TTC549 (cell line): ENCODE results near the gene RUNX2.
"Not testable (repeated sequence)": the region's sequence is repeated elsewhere in the genome, so short reads cannot be mapped to it uniquely, and the experiment has no call there.

Experiments used
- FAIRE-seq: peaks from 2 replicates; lab custom pipeline; 2012; peaks lifted over from hg19 to GRCh38; lab: Jason Lieb, UNC

RUNX2 gene

DNA sequence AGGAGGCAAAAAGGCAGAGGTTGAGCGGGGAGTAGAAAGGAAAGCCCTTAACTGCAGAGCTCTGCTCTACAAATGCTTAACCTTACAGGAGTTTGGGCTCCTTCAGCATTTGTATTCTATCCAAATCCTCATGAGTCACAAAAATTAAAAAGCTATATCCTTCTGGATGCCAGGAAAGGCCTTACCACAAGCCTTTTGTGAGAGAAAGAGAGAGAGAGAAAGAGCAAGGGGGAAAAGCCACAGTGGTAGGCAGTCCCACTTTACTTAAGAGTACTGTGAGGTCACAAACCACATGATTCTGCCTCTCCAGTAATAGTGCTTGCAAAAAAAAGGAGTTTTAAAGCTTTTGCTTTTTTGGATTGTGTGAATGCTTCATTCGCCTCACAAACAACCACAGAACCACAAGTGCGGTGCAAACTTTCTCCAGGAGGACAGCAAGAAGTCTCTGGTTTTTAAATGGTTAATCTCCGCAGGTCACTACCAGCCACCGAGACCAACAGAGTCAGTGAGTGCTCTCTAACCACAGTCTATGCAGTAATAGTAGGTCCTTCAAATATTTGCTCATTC is at the start of gene RUNX2:
Gene RUNX2, plus strand, starts transcription at position 375 of the 567 bp plus-strand sequence. CDS start 397 bp downstream, outside the sequence.
- no peak for FAIRE-seq

DNA sequence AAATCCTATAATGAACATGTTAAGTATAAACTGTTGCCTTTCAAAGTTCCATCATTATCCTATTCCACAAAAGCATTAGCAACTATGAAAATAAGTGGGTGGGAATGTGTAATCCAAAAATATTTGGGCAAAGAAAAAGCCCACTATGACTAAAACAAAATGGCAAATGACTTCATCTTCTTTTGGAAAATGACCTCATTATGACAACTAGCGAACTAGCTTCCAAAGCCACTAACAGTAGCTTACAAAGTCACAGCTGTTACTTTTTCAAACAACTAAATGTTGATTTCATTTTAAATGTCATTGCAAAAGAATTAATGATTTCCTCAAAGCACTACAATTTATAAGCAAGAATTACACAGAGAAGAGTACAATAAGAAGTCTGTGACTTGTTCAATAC is 49.8 kb upstream of the RUNX2 start:
- FAIRE-seq: no peak

DNA sequence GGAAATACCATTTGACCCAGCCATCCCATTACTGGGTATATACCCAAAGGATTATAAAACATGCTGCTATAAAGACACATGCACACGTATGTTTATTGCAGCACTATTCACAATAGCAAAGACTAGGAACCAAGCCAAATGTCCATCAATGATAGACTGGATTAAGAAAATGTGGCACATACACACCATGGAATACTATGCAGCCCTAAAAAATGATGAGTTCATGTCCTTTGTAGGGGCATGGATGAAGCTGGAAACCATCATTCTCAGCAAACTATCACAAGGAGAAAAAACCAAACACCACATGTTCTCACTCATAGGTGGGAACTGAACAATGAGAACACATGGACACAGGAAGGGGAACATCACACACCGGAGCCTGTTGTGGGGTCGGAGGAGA is 41.4 kb upstream of the RUNX2 start:
- not testable (repeated sequence) for FAIRE-seq

GRCh38 chr6:45289751-45290514 is 38.2 kb upstream of the RUNX2 start:
- FAIRE-seq: no peak

DNA sequence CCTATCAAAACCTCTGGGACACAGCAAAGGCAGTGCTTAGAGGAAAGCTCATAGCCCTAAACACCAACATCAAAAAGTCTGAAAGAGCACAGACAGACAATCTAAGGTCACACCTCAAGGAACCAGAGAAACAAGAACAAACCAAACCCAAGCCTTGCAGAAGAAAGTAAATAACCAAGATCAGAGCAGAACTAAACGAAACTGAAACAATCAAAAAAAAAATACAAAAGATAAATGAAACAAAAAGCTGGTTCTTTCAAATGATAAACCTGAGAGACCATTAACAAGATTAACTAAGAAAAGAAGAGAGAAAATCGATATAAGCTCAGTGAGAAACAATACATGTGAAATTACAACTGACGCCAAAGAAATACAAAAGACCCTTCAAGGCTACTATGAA is 34.8 kb upstream of the RUNX2 start:
- no peak for FAIRE-seq

DNA sequence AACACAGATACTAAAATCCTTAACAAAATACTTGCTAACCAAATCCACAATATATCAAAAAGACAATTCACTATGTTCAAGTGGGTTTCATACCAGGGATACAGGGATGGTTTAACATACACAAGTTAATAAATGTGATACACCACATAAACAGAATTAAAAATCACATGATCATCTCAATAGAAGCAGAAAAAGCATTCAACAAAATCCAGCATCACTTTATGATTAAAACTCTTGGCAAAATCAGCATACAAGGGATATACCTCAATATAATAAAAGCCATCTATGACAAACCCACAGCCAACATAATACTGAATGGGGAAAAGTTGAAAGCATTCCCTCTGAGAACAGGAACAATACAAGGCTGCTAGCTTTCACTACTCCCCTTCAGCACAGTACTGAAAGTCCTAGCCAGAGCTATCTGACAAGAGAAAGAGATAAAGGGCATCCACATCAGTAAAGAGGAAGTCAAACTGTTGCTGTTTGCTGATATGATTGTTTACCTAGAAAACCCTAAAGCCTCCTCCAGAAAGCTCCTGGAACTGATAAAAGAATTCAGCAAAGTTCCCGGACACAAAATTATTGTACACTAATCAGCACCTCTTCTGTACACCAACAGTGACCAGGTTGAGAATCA is 33.9 kb upstream of the RUNX2 start:
- not testable (repeated sequence) for FAIRE-seq

DNA sequence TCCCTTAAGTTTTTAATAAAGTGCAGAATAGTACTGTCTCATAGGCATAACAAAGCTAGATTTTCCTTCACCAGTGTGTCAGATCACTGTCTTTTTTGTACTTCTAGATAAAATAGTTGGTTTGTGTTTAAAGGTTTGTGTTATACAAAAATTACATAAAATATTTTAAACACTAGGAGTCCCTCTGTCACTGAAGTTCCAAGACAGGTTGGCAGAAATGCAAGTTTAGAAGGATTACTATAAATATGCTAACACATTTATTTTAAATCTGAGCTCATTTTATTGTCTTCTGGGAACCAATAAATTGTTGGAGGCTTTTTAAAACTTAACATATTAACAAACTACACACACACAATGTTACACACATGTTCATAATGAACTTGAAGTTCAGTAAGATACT is 30.8 kb upstream of the RUNX2 start:
- no peak for FAIRE-seq

DNA sequence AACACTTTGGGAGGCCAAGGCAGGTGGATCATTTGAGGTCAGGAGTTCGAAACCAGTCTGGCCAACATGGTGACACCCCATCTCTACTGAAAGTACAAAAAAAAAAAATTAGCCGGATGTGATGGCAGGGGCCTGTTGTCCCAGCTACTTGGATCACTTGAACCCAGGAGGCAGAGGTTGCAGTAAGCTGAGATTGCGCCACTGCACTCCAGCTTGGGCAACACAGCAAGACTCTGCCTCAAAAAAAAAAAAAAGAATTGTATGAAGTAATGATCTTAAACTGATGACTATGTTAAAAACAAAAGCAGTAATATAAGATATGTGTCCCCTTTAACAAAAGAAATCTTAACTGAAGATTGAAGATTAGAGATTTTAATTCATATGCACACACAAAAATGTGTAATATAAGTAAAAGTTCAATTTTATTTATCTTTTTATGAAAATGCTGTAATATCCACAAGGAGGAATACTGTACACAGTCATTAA is 29.0 kb upstream of the RUNX2 start:
- FAIRE-seq: no peak

DNA sequence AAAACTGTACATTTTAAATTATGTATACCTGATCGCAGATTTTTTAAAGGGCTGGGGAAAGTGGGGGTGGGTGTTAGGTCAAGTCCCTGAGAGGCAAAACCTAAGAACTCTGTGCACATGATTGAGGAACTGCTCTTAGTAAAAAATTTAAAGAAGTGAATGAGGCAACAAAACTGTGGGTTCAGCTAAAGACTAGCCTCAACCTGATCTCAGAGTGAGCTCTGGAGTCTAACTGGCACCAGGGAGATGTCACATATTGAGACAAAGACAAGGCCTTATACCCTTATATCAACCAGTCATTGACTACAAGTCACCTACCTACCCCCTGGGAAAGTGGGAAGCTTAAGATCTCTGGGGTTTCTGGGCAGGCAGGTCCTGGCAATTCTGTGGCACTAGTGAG is 27.4 kb upstream of the RUNX2 start:
- no peak for FAIRE-seq

DNA sequence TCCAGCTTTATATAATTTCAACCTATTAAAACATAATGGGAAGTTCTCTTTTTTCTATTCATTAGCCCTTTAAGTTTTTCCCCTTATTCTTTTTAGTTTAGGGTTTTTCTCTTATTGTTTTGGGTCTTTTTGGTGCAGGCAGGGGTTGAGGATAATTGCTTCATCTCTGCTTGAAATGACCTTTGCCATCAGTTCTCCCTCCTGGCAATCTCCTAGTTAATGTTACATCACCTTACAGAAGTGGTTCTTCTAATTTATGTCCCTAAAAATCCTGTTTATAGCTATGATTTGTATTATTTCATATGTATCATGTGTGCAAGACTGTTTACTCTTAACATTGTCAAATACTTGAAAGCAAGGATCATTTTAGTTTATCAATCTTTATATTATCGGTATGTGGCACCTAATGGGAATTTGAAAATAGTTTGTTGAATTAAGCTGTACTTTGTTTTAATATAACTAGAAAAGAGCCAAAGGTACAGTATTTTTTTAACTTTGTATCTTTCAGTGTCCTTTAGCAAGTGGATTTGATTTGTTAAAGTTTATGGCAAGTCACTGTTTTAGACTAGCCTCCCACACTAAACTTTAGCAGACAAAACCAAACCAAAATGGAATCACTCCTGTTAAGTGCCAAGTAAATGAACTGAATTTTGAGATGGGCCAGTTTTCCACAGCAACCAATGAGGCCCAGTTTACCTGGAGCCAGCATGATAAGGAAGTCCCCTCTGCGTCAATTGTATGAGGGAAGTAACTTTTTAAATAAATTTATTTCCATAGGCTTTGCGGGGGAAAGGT is 26.6 kb upstream of the RUNX2 start:
- no peak for FAIRE-seq

DNA sequence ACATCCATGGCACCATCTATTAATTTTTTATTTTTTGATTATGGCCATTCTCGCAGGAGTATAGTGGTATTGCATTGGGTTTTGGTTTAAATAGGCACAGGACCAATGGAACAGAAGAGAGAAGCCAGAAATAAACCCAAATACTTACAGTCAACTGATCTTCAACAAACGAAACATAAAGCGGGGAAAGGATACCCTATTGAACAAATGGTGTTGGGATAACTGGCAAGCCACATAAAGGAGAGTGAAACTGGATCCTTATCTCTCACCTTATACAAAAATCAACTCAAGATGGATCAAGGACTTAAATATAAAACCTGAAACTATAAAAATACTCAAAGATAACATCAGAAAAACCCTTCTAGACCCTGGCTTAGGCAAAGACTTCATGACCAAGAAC is 25.3 kb upstream of the RUNX2 start:
- no peak for FAIRE-seq

- no peak for FAIRE-seq
Measured at GRCh38 chr6:45305546-45305945, 22.6 kb upstream of the RUNX2 start.

GRCh38 chr6:45310118-45310788 is 17.9 kb upstream of the RUNX2 start:
- FAIRE-seq: no peak

DNA sequence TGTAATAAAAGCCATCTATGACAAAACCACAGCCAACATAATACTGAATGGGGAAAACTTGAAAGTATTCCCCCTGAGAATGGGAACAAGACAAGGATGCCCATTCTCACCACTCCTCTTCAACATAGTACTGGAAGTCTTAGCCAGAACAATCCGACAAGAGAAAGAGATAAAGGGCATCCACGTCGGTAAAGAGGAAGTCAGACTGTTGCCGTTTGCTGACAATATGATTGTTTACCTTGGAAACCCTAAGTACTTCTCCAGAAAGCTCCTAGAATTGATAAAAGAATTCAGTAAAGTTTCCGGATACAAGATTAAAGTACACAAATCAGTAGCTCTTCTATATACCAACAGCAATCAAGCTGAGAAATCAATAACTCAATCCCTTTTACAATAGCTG is 14.0 kb upstream of the RUNX2 start:
- FAIRE-seq: no peak

- FAIRE-seq: no peak
Measured at GRCh38 chr6:45320349-45320748, 7.8 kb upstream of the RUNX2 start.

DNA sequence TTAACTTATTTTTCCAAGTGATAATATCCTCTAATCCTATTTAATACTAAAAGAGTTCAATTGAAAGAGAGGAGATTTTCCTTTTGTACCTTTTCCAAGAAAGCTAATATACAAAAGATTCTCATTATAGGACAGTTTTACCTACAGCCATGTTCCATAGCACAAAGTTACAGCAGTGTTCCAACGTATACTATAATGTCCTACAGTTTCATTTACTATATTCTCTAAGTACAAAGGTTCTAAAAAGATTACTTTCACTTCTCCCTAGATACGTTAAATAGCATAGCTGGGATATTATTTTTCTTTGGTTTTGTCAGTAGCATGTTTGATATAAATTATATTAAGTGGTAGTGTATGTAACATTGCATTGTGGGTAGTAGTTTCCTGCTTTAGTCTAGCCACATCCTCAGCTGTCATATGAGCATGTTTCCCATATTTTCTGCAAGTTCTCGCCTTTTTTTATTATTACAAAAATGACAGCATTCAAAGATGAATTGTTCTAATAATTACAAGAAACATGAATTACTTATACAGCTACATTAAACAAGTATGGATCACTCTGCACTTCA is 4.4 kb upstream of the RUNX2 start:
- FAIRE-seq: peak; percentile 7

DNA sequence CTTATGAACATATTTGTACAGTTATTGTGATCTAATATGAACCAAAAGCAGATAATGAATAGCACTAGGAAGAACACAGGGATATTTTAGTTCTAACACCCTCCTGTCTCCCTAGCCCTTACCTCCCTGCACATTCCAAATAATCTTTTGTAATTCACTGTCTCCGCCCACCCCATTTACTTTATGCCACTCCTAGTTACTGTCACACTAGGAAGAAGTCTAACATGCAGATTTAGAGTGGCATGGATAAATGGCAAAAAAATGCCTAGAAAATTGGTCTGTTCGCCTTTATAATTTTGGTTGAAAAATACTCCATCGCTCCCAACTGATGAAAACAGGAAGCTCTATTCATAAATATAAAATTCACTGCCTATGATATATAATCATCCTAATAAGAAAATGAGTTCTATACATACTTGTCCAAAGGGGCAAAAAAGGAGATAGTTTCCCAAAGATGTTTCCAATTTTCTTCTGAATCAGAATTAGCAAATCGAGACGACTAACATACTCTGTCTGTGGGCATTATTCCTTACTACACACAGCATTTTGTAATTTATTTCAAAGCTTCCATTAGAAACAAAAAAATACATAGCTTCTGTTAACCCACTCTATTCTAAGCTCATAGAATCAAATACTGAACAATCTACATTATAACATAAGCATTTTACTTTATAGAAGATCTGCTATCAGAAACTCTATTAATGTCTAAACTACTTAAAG is 1.3 kb upstream of the RUNX2 start:
- FAIRE-seq: no peak

- no peak for FAIRE-seq
Measured at GRCh38 chr6:45328523-45328922, 393 bp downstream of the RUNX2 start.

- no peak for FAIRE-seq
Measured at GRCh38 chr6:45344900-45345299, 16.8 kb downstream of the RUNX2 start.

DNA sequence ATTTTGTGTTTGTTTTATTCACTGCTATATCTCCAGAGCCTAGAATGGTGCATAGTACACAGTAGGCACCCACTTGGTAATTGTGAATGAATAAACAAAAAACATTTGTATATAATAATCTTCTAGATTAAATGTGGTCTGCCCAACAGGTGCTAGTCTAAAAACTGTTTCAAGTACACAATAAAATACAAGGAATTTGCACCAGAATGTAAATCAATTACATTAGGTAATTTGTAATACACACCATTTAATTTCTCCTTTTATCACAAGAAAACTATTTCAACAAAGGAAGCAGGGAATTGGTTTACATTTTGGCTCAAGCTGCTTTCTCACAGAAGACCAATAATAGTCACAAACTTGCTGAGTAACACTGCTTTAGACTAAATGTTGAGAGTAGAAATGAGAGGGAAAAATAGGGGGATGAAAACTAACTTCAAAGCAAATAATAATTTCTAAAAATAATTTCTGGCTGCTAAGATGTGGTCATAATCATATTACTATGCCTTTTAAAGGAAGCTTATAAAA is 22.1 kb downstream of the RUNX2 start:
- no peak for FAIRE-seq

- FAIRE-seq: no peak
Measured at GRCh38 chr6:45351076-45351475, 22.9 kb downstream of the RUNX2 start.
